ENCODE results near the gene TLE2. TPM values are rescaled to one million over a fixed set of nuclear protein-coding genes. Genes with fewer than 3 reads are reported as not detected.
"Not testable (repeated sequence)": the region's sequence is repeated elsewhere in the genome, so short reads cannot be mapped to it uniquely, and the experiment has no call there.

TLE2 gene
- total and polyA plus RNA-seq, 4 experiments from 2014 or later = 5.5 to 23.1 (median 14.0) TPM

DNA sequence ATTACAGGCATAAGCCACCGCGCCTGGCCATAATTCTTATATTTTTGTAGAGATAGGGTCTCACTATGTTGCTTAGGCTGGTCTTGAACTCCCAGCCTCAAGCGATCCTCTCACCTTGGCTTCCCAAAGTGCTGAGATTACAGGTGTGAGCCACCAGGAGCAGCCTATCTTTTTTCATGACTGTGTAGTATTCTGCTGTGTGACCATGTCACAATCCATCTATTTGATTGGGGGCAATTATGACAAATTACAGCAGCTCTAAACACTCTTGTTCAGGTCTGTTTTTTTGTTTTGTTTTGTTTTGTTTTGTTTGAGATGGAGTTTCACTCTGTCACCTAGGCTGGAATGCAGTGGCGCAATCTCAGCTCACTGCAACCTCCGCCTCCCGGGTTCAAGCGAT, 20.9 kb upstream of the TLE2 start:
- Mint-ChIP-seq H3K36me3 (peaks cover 10 to 14% of the 10 kb centered on the region in 2 donors), H3K4me1 (peaks cover 14 to 27% (median 20%) of the 10 kb centered on the region in 4 donors)
- H3K4me3 ChIP-seq (ENCODE audit: low read length in 2 of 2); H3K36me3 ChIP-seq (ENCODE audit: insufficient read depth, low read length); DNase-seq; H3K9me3 ChIP-seq (ENCODE audit: control insufficient read depth in 1 of 2, low read length in 2 of 2); H3K4me3 Mint-ChIP-seq; intact Hi-C loops (cut with micrococcal nuclease); H3K27me3 Mint-ChIP-seq; H3K27ac ChIP-seq (ENCODE audit: low read depth, low read length); H3K9me3 Mint-ChIP-seq; H3K27me3 ChIP-seq (ENCODE audit: insufficient read depth, low read length); H3K27ac Mint-ChIP-seq: not testable (repeated sequence)
- CTCF ChIA-PET (ENCODE audit: partially characterized antibody) = interaction anchor here (0.8 to 2.2 kb wide), 2 partner anchors 11 to 58 kb away, joined by 3 to 7 read pairs; no protein-coding TSS in a partner anchor
- POLR2A ChIA-PET (ENCODE audit: partially characterized antibody) = interaction anchor here (1.6 to 16.1 kb wide), 2 partner anchors 9 to 10 kb away, joined by 6 to 555 read pairs; no protein-coding TSS in a partner anchor
- H3K4me1 ChIP-seq (ENCODE audit: insufficient read depth, low read length) = peaks cover 20% of the 10 kb centered on the region

DNA sequence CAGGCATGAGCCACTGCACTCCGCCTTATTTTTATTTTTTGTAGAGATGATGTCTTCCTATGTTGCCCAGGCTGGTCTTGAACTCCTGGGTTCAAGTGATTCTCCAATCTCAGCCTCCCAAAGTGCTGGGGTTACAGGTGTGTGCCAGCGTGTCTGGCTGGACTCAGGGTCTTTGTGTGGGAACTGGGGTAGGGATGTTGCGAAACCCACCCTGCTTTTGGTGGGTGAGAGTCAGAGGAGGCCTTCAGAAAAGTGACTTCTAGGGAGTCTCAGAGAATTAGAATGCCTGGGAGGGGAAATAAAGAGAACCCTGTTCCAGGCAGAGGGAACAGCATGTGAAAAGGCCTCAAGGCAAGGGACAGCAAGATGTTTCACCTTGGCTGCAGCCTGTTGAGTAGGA, 20.0 kb upstream of the TLE2 start:
- Mint-ChIP-seq H3K4me1 (peaks cover 11 to 22% (median 13%) of the 10 kb centered on the region in 4 donors), H3K4me3 (peak overlapping the region in 7 of 8 donors; percentile 9 to 80 (median 53)), H3K27ac (peak overlapping the region; percentile 50 to 81 (median 74)), H3K36me3 (peaks cover 1 to 5% of the 10 kb centered on the region in 2 donors), H3K9me3 (no peaks in the 10 kb centered on the region), H3K27me3 (no peaks in the 10 kb centered on the region)
- Histone ChIP-seq H3K9me3 (ENCODE audit: control insufficient read depth in 1 of 2, low read length in 2 of 2) (no peaks in the 10 kb centered on the region), H3K27me3 (ENCODE audit: insufficient read depth, low read length) (no peaks in the 10 kb centered on the region), H3K4me3 (ENCODE audit: low read length in 2 of 2) (no peak overlapping the region), H3K27ac (ENCODE audit: low read depth, low read length) (no peak overlapping the region), H3K4me1 (ENCODE audit: insufficient read depth, low read length) (peaks cover 18% of the 10 kb centered on the region), H3K36me3 (ENCODE audit: insufficient read depth, low read length) (peaks cover under 1% of the 10 kb centered on the region)
- POLR2A ChIA-PET (ENCODE audit: partially characterized antibody) = interaction anchor here (1.6 to 16.1 kb wide), 4 partner anchors 8 to 13 kb away, joined by 6 to 555 read pairs (median 304); partner anchors contain the start of gene TLE5
- intact Hi-C loops (cut with micrococcal nuclease) = no loop called here
- DNase-seq = no peak
- CTCF ChIA-PET (ENCODE audit: partially characterized antibody) = interaction anchor here (2.2 kb wide), 1 partner anchor 12 kb away, joined by 7 read pairs; no protein-coding TSS in a partner anchor

DNA sequence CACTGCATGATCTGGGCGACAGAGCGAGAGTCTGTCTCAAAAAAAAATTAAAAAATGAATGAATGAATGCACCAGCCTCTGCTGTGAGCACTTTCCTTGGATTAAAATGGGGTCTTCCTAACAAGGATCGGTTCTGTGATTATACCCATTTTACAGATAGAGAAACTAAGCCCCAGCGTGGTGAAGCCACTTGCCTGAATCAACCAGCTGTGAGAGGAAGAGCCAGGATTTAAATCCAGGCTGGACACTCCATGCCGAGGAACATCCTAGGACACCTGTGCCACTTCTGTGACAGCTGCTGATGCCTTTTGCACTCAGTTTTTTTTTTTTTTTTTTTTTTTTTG, 19.1 kb upstream of the TLE2 start:
- Histone ChIP-seq H3K9me3 (ENCODE audit: control insufficient read depth in 1 of 2, low read length in 2 of 2) (no peaks in the 10 kb centered on the region), H3K27me3 (ENCODE audit: insufficient read depth, low read length) (no peaks in the 10 kb centered on the region), H3K4me3 (ENCODE audit: low read length in 2 of 2) (peak overlapping the region; percentile 17 to 40), H3K4me1 (ENCODE audit: insufficient read depth, low read length) (peaks cover 14% of the 10 kb centered on the region), H3K27ac (ENCODE audit: low read depth, low read length) (peak overlapping the region; percentile 21), H3K36me3 (ENCODE audit: insufficient read depth, low read length) (no peaks in the 10 kb centered on the region)
- Mint-ChIP-seq H3K36me3 (peaks cover 0 to 3% of the 10 kb centered on the region in 2 donors), H3K9me3 (no peaks in the 10 kb centered on the region), H3K27ac (peak overlapping the region in 4 of 7 donors; percentile 84 to 95 (median 93)), H3K4me1 (peaks cover 11 to 21% (median 12%) of the 10 kb centered on the region in 4 donors), H3K4me3 (peak overlapping the region in 4 of 8 donors; percentile 92 to 98 (median 95)), H3K27me3 (no peaks in the 10 kb centered on the region)
- CTCF ChIA-PET (ENCODE audit: partially characterized antibody) = no interaction called here
- intact Hi-C loops (cut with micrococcal nuclease) = no loop called here
- DNase-seq = no peak
- POLR2A ChIA-PET (ENCODE audit: partially characterized antibody) = interaction anchor here (1.5 to 15.6 kb wide), 3 partner anchors 9 to 97 kb away, joined by 3 to 555 read pairs (median 54); partner anchors contain the start of gene TLE5

DNA sequence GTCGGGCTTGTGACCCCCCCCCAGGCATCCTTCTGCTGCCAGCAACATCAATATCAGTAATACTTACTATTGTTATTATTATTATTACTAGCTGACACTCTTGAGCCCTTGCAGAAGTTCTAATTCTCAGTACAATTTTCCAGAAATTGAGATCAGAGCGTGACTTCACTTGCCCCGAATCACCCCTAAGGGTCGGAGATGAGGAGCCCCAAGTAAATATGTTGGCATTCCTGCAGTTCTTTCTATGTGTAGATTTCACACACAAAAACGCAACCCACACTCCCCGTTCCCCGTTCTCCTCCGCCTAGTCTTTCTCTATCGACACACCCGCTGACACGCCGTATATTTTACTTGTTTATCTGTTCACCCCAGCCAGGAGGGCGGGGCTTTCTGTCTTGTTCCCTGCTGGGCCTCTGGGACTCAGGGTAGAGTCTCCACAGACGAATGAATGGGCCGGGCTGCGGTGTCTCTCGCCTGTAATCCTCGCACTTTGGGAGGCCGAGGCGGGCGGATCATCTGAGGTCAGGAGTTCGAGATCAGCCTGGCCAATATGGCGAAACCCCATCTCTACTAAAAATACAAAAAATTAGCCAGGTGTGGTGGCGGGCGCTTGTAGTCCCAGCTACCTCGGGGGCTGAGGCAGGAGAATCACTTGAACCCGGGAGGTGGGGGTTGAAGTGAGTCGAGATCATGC, 18.6 kb upstream of the TLE2 start:
- H3K4me3 Mint-ChIP-seq = peak overlapping the region; percentile 91 to 98 (median 94)
- no peaks in the 10 kb centered on the region for H3K9me3 Mint-ChIP-seq
- POLR2A ChIA-PET (ENCODE audit: partially characterized antibody) = interaction anchor here (0.7 to 15.6 kb wide), 4 partner anchors 9 to 97 kb away, joined by 3 to 555 read pairs (median 28); partner anchors contain the start of gene TLE5
- H3K4me1 ChIP-seq (ENCODE audit: insufficient read depth, low read length) = peaks cover 14% of the 10 kb centered on the region
- no peaks in the 10 kb centered on the region for H3K9me3 ChIP-seq (ENCODE audit: control insufficient read depth in 1 of 2, low read length in 2 of 2)
- no peaks in the 10 kb centered on the region for H3K27me3 Mint-ChIP-seq
- CTCF ChIA-PET (ENCODE audit: partially characterized antibody) = no interaction called here
- DNase-seq = peak; percentile 66 to 83 (median 67)
- intact Hi-C loops (cut with micrococcal nuclease) = loop anchor here (1.0 kb wide), 1 partner anchor 14 kb away; no protein-coding TSS in a partner anchor
- peak overlapping the region; percentile 84 to 95 (median 94) for H3K27ac Mint-ChIP-seq
- H3K4me3 ChIP-seq (ENCODE audit: low read length in 2 of 2) = peak overlapping the region; percentile 17 to 40
- H3K36me3 Mint-ChIP-seq = peaks cover 0 to 3% of the 10 kb centered on the region in 2 donors
- peak overlapping the region; percentile 21 for H3K27ac ChIP-seq (ENCODE audit: low read depth, low read length)
- H3K27me3 ChIP-seq (ENCODE audit: insufficient read depth, low read length) = no peaks in the 10 kb centered on the region
- H3K36me3 ChIP-seq (ENCODE audit: insufficient read depth, low read length) = no peaks in the 10 kb centered on the region
- H3K4me1 Mint-ChIP-seq = peaks cover 9 to 23% (median 14%) of the 10 kb centered on the region in 4 donors

DNA sequence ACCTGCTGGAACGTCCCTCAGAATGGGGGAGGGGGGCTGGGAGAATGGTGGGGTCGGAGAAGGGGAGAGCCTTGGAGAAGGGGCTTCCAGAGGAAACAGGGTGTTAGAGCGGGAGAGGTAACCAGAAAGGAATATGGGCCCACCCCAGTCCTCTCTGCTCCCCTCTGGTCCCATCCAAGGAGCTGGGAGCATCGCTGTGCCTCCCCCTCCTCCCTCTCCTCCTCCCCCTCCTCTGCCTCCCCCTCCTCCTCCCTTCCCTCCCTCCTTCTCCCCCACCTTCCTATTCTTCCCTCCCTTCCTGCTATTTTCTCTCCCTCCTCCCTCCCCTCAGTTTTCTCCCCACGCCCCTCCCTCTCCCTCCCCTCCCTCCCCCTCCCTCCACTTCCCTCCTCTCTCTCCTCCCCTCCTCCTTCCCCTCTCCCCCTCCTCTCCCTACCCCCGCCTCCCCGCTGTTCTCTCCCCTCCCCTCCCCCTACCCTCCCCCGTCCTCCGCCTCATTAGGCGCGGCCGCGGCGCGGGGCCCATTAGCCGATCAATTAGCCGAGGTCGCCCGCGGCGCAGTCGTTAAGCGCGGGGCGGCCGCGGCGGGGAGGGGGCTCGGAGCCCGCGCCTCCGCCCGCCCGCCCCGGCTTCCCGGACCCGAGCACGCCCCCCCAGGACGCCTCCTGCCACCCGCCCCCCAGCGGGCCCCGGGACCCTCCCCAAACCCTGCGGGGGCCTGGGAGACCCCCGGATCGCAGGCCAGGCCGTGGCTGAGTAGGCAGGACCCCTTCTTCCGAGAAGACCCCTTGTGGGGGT, 17.8 kb upstream of the TLE2 start:
- Mint-ChIP-seq H3K4me3 (peak overlapping the region; percentile 91 to 98 (median 94)), H3K9me3 (no peaks in the 10 kb centered on the region), H3K36me3 (peaks cover 0 to 2% of the 10 kb centered on the region in 2 donors), H3K27me3 (no peaks in the 10 kb centered on the region), H3K4me1 (peaks cover 13 to 28% (median 17%) of the 10 kb centered on the region in 4 donors), H3K27ac (peak overlapping the region in 4 of 7 donors; percentile 84 to 95 (median 94))
- no peaks in the 10 kb centered on the region for H3K36me3 ChIP-seq (ENCODE audit: insufficient read depth, low read length)
- ChIA-PET POLR2A (ENCODE audit: partially characterized antibody) (interaction anchor here (0.7 to 15.6 kb wide), 4 partner anchors 10 to 96 kb away, joined by 3 to 555 read pairs (median 28); partner anchors contain the start of gene TLE5), CTCF (ENCODE audit: partially characterized antibody) (interaction anchor here (1.0 kb wide), 1 partner anchor 10 kb away, joined by 4 read pairs; no protein-coding TSS in a partner anchor)
- DNase-seq = no peak
- H3K27me3 ChIP-seq (ENCODE audit: insufficient read depth, low read length) = no peaks in the 10 kb centered on the region
- intact Hi-C loops (cut with micrococcal nuclease) = loop anchor here (1.0 kb wide), 1 partner anchor 14 kb away; no protein-coding TSS in a partner anchor
- no peaks in the 10 kb centered on the region for H3K9me3 ChIP-seq (ENCODE audit: control insufficient read depth in 1 of 2, low read length in 2 of 2)
- peak overlapping the region in 1 of 2 donors; percentile 40 for H3K4me3 ChIP-seq (ENCODE audit: low read length in 2 of 2)
- H3K4me1 ChIP-seq (ENCODE audit: insufficient read depth, low read length) = peaks cover 14% of the 10 kb centered on the region
- peak overlapping the region; percentile 21 for H3K27ac ChIP-seq (ENCODE audit: low read depth, low read length)

DNA sequence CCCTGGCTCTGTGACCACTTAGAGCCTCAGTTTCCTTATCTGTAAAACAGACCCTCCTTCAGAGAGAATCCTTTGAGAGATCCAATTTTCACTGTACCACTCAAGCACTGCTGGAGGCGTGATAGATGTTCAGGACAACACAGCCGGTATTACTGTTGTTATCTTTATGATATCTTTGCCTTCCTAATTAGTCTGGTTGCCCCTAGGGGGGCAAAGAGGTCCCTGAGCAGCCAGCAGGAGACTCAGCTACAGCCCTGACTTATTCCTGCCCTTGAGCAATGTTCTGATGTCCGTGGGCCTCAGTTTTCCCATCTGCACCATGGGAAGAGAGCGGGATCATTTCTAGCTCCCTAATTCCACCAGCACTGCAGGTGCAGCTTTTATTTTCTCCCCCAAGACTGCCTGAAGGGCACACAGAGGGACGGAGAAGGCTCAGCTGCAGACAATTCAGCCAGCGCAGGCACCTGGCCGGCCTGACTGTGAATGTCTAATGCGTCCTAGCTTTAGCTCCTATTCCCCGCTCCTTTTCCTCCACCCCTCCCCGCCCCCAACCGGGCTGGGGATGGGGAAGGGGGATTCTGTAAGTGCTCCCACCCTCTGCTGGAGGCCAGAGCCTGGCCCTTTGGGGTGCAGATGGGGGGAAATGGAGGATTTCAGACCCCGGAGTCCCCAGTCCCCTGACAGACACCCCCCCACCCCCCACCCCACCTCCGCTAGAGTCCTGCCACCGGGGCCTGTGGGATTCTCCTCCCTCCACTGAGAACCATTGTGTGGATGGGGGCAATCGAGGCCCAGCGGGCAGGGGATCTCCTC, 17.0 kb upstream of the TLE2 start:
- no peaks in the 10 kb centered on the region for H3K27me3 ChIP-seq (ENCODE audit: insufficient read depth, low read length)
- H3K27ac Mint-ChIP-seq = peak overlapping the region; percentile 60 to 85 (median 73)
- H3K4me3 ChIP-seq (ENCODE audit: low read length in 2 of 2) = no peak overlapping the region
- no peaks in the 10 kb centered on the region for H3K9me3 Mint-ChIP-seq
- H3K9me3 ChIP-seq (ENCODE audit: control insufficient read depth in 1 of 2, low read length in 2 of 2) = no peaks in the 10 kb centered on the region
- ChIA-PET POLR2A (ENCODE audit: partially characterized antibody) (interaction anchor here (5.2 to 15.6 kb wide), 2 partner anchors 10 to 11 kb away, joined by 54 to 555 read pairs; partner anchors contain the start of gene TLE5), CTCF (ENCODE audit: partially characterized antibody) (interaction anchor here (0.8 to 1.0 kb wide), 2 partner anchors 9 to 15 kb away, joined by 4 to 6 read pairs; no protein-coding TSS in a partner anchor)
- intact Hi-C loops (cut with micrococcal nuclease) = no loop called here
- H3K27me3 Mint-ChIP-seq = no peaks in the 10 kb centered on the region
- peaks cover 14 to 28% (median 17%) of the 10 kb centered on the region in 4 donors for H3K4me1 Mint-ChIP-seq
- DNase-seq = no peak
- H3K36me3 Mint-ChIP-seq = peaks cover 0 to 2% of the 10 kb centered on the region in 2 donors
- no peaks in the 10 kb centered on the region for H3K36me3 ChIP-seq (ENCODE audit: insufficient read depth, low read length)
- no peak overlapping the region for H3K27ac ChIP-seq (ENCODE audit: low read depth, low read length)
- peak overlapping the region in 7 of 8 donors; percentile 20 to 77 (median 51) for H3K4me3 Mint-ChIP-seq
- H3K4me1 ChIP-seq (ENCODE audit: insufficient read depth, low read length) = peaks cover 14% of the 10 kb centered on the region
